Activated T-helper 2 cell treated with anti-CD3 and anti-CD28 coated beads, Interferon-gamma antibody, Interleukin-2, Interleukin-4, amounts not matched to agents 10 μg/mL and 5 μg/mL and 100 μg/mL, durations not matched to agents 14 hours and 24 hours and 36 hours (primary cell): ENCODE measurements around the gene CNTFR. TPM values are rescaled to one million over a fixed set of nuclear protein-coding genes. Genes with fewer than 3 reads are reported as not detected.

Experiments
- DNase-seq: peaks from one replicate; pipeline ENCODE4 v3.0.0; 2021; ENCODE audit warnings: low spot score
- H3K27ac Mint-ChIP-seq: one replicate; pipeline ENCODE4 v1.8.0; 2021; ENCODE audit warnings: mixed read lengths
- H3K27me3 Mint-ChIP-seq: one replicate; pipeline ENCODE4 v1.8.0; 2021; ENCODE audit warnings: low read depth, mixed read lengths
- H3K36me3 Mint-ChIP-seq: one replicate; pipeline ENCODE4 v1.8.0; 2021; ENCODE audit warnings: low read depth, mixed read lengths
- H3K4me1 Mint-ChIP-seq: one replicate; pipeline ENCODE4 v1.8.0; 2021; ENCODE audit warnings: low read depth, mixed read lengths
- H3K4me3 Mint-ChIP-seq: one replicate; pipeline ENCODE4 v1.8.0; 2021; ENCODE audit warnings: low read depth, mild to moderate bottlenecking, moderate library complexity, mixed read lengths
- H3K9me3 Mint-ChIP-seq: one replicate; pipeline ENCODE4 v1.8.0; 2021; ENCODE audit warnings: mixed read lengths
- intact Hi-C: fragments of 100-400 bp; cut with micrococcal nuclease; formaldehyde crosslinking; loops from one replicate; pipeline ENCODE4 v1.15.1; 2023
- total RNA-seq: library from RNA; stranded (reverse); gene quantifications from 2 replicates; pipeline ENCODE4 v1.2.3, GENCODE V29; 2022

CNTFR gene
- total RNA-seq, 1 donor from 2014 or later = not detected

- peak overlapping the region; percentile 90 for H3K4me3 Mint-ChIP-seq
- DNase-seq = no peak
Measured at GRCh38 chr9:34611251-34611810, 21.8 kb upstream of the CNTFR start.

DNA sequence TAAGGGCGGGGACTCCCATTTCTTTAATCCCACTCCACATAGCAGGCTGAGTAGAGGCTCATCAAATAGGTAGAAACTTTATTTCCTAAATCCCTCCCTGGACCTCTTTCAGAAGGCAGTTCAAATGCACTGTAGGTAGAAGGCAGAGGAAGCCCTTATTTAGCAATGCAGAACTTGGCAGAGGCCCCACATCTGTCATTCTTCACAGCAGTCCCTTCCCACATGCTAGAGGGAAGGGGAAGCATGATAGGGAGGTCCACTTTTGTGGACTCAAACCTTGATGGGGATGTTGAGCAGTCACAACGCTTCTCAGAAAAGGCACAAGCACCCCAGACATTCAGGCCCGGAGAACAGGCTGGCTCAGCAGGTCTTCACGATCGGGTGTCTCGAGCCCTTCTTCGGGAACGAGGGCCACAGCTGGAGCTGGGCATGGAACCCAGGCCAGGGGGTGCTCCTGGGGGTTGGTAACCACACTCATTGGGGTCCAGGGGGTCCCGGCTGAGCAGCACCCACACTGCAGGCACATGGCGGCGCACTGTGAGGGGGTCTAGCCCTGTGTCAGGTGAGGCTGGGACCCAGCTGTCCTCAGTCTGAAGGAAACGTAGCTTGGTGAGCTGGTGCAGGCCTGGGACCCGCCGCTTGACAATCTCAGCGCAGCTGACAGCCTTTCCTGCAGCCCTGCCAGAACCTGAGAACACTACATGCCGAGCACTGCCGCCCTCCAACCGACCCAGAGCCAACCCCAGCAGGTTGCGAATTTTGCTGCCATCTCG is 21.1 kb upstream of the CNTFR start:
- Mint-ChIP-seq H3K27ac (no peak overlapping the region), H3K4me3 (peak overlapping the region; percentile 90), H3K4me1 (peaks cover 11% of the 10 kb centered on the region), H3K9me3 (no peaks in the 10 kb centered on the region), H3K27me3 (no peaks in the 10 kb centered on the region), H3K36me3 (peaks cover 25% of the 10 kb centered on the region)
- intact Hi-C loops = loop anchor here (5.0 kb wide), 3 partner anchors 37 to 278 kb away; partner anchors contain the start of genes DNAI1, FAM219A and GALT
- DNase-seq = no peak

More at GRCh38 chr9:34611251-34611810, 21.8 kb upstream of the CNTFR start:
- Mint-ChIP-seq H3K27me3 (no peaks in the 10 kb centered on the region), H3K4me1 (peaks cover 11% of the 10 kb centered on the region), H3K9me3 (no peaks in the 10 kb centered on the region), H3K27ac (peak overlapping the region; percentile 93), H3K36me3 (peaks cover 28% of the 10 kb centered on the region)
- intact Hi-C loops = loop anchor here (5.0 kb wide), 3 partner anchors 36 to 279 kb away; partner anchors contain the start of genes DNAI1, FAM219A and GALT

DNA sequence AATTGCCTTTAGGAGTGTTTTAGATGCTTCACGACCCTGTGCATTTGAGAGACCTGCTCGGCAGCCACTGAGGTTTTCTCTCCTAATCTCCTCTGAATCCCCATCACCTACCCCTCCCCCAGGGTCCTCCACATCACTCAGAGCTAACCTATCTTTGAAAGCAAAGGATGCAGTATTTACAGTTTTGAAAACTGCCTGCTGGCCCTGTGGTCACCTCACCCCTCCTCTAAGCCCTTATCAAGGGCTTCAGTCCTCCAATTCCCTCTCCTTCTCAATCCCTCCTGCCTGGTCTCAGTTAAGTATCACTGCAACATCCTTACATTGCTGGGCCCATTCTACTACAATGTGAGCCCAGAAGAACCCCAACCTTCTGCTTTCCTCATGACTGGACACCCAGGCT is 17.8 kb upstream of the CNTFR start:
- no peaks in the 10 kb centered on the region for H3K9me3 Mint-ChIP-seq

GRCh38 chr9:34606905-34607304 is 17.4 kb upstream of the CNTFR start:
- intact Hi-C loops = no loop called here
- peaks cover 4% of the 10 kb centered on the region for H3K4me1 Mint-ChIP-seq
- H3K4me3 Mint-ChIP-seq = no peak overlapping the region
- H3K27ac Mint-ChIP-seq = no peak overlapping the region
- H3K36me3 Mint-ChIP-seq = peaks cover 19% of the 10 kb centered on the region
- H3K27me3 Mint-ChIP-seq = peaks cover 6% of the 10 kb centered on the region
- no peak for DNase-seq
- H3K9me3 Mint-ChIP-seq = no peaks in the 10 kb centered on the region

More for the DNA sequence above, 17.8 kb upstream of the CNTFR start:
- Mint-ChIP-seq H3K36me3 (peaks cover 19% of the 10 kb centered on the region), H3K4me1 (peaks cover 4% of the 10 kb centered on the region), H3K27ac (no peak overlapping the region), H3K4me3 (no peak overlapping the region), H3K27me3 (peaks cover 6% of the 10 kb centered on the region)
- no peak for DNase-seq
- intact Hi-C loops = no loop called here

- Mint-ChIP-seq H3K4me3 (no peak overlapping the region), H3K27ac (no peak overlapping the region)
Measured at GRCh38 chr9:34606190-34606589, 16.7 kb upstream of the CNTFR start.

GRCh38 chr9:34603610-34604231 is 14.2 kb upstream of the CNTFR start:
- peak; percentile 66 for DNase-seq
- H3K27ac Mint-ChIP-seq = no peak overlapping the region
- no peak overlapping the region for H3K4me3 Mint-ChIP-seq
- H3K36me3 Mint-ChIP-seq = no peaks in the 10 kb centered on the region
- peaks cover 16% of the 10 kb centered on the region for H3K27me3 Mint-ChIP-seq
- no peaks in the 10 kb centered on the region for H3K9me3 Mint-ChIP-seq
- intact Hi-C loops = loop anchor here (2.0 to 5.0 kb wide), 2 partner anchors 34 to 55 kb away; partner anchors contain the start of gene SIGMAR1
- no peaks in the 10 kb centered on the region for H3K4me1 Mint-ChIP-seq

More at GRCh38 chr9:34606190-34606589, 16.7 kb upstream of the CNTFR start:
- intact Hi-C loops = no loop called here
- Mint-ChIP-seq H3K4me1 (peaks cover 1% of the 10 kb centered on the region), H3K36me3 (peaks cover 11% of the 10 kb centered on the region), H3K9me3 (no peaks in the 10 kb centered on the region), H3K27me3 (peaks cover 12% of the 10 kb centered on the region)
- DNase-seq = no peak

GRCh38 chr9:34601937-34602573 is 12.5 kb upstream of the CNTFR start:
- H3K4me1 Mint-ChIP-seq = no peaks in the 10 kb centered on the region
- H3K9me3 Mint-ChIP-seq = no peaks in the 10 kb centered on the region
- no peak for DNase-seq
- no peak overlapping the region for H3K4me3 Mint-ChIP-seq
- peaks cover 20% of the 10 kb centered on the region for H3K27me3 Mint-ChIP-seq
- intact Hi-C loops = loop anchor here (2.0 to 5.0 kb wide), 2 partner anchors 35 to 53 kb away; partner anchors contain the start of gene SIGMAR1
- H3K36me3 Mint-ChIP-seq = no peaks in the 10 kb centered on the region
- H3K27ac Mint-ChIP-seq = no peak overlapping the region

DNA sequence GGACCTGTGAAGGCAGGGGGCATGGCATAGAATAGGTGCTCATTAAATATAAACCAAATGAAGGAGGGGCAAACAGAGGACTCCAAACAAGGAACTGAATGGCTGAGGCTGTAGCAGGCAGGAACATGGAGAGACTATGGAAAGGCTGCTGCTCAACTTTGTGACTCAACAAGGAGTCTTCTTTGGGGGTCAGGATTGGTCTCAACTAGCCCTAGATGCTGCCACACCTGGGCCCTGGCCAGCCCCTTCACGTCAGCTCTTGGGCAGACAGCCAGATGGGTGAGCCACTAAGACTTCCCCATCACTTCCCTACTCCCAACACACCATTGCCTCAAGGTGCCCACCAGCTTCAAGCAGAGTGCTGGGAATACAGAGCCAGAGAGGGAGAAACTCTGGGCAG is 11.4 kb upstream of the CNTFR start:
- Mint-ChIP-seq H3K27me3 (peaks cover 29% of the 10 kb centered on the region), H3K4me1 (no peaks in the 10 kb centered on the region)
- intact Hi-C loops = loop anchor here (5.0 kb wide), 1 partner anchor 36 kb away; the partner anchor contains the start of gene SIGMAR1

DNA sequence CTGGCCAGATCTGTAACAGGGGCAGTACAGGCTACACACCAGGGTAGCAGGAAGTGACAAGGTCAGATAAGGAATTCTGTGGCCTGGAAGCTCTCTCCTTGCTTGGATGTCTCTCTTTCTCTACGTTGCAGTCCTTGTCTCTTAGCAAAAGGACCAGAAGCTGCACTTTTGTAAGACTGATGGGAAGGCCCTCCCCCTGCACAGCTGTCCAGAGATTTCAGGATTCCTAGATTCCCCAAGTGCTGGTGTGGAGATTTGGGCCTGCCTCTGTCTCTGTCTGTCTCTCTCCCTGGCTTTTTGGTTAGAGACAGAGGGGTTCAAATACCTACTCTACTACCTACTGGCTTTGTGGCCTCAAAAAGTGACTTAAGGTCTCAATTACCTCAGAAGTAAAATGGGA is 10.0 kb upstream of the CNTFR start:
- no peaks in the 10 kb centered on the region for H3K36me3 Mint-ChIP-seq
- intact Hi-C loops = no loop called here
- no peaks in the 10 kb centered on the region for H3K9me3 Mint-ChIP-seq

More for the DNA sequence above, 11.4 kb upstream of the CNTFR start:
- Mint-ChIP-seq H3K9me3 (no peaks in the 10 kb centered on the region), H3K36me3 (no peaks in the 10 kb centered on the region), H3K27ac (no peak overlapping the region), H3K4me3 (no peak overlapping the region)
- DNase-seq = no peak

GRCh38 chr9:34594177-34594576 is 4.7 kb upstream of the CNTFR start:
- Mint-ChIP-seq H3K27me3 (peaks cover 51% of the 10 kb centered on the region), H3K4me1 (peaks cover 2% of the 10 kb centered on the region), H3K4me3 (no peak overlapping the region), H3K27ac (no peak overlapping the region), H3K36me3 (no peaks in the 10 kb centered on the region), H3K9me3 (no peaks in the 10 kb centered on the region)
- DNase-seq = no peak
- intact Hi-C loops = loop anchor here (5.0 kb wide), 3 partner anchors 92 to 192 kb away; no protein-coding TSS in a partner anchor

More for the DNA sequence above, 10.0 kb upstream of the CNTFR start:
- H3K27ac Mint-ChIP-seq = no peak overlapping the region
- DNase-seq = no peak
- H3K4me3 Mint-ChIP-seq = no peak overlapping the region
- H3K27me3 Mint-ChIP-seq = peaks cover 30% of the 10 kb centered on the region
- no peaks in the 10 kb centered on the region for H3K4me1 Mint-ChIP-seq

DNA sequence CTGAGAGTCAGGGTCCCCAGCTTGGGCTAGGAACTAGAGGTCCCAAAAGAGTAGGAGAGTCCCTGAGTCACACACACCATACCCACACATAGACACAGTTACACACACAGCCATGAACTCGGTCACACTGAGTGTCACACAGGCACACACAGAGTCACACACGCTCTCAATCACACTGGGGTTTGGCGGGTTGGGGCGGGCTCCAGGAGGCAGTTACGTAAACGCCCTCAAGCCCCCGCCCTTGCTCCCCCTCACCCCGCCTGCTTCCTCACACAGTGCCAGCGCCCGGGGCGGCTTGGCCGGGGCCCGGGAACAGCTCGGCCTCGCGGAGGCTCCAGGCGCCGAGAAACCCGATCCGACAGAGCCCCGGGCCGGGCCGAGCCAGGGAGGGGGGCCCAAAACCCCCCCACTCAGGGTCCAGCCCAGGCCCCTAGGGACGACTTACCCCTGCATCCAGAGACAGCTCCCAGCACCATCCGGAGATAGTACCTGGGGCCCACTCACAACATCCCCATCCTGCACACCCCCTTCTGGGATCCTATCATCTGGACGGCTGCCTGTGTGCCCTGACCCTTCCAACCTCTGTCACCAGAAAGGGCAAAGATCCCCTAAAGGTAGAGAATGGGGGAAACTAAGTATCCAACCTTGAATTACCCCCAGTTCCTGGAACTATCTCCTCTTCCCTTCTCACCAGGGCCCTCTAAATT is 3.5 kb upstream of the CNTFR start:
- no peak for DNase-seq
- intact Hi-C loops = loop anchor here (5.0 kb wide), 3 partner anchors 91 to 191 kb away; no protein-coding TSS in a partner anchor
- H3K9me3 Mint-ChIP-seq = no peaks in the 10 kb centered on the region
- H3K27ac Mint-ChIP-seq = no peak overlapping the region
- no peaks in the 10 kb centered on the region for H3K36me3 Mint-ChIP-seq
- peaks cover 2% of the 10 kb centered on the region for H3K4me1 Mint-ChIP-seq
- H3K27me3 Mint-ChIP-seq = peaks cover 61% of the 10 kb centered on the region
- no peak overlapping the region for H3K4me3 Mint-ChIP-seq
